Heart left ventricle (tissue), 11 donors: ENCODE measurements around the gene SLC4A9. TPM values are rescaled to one million over a fixed set of nuclear protein-coding genes. Genes with fewer than 3 reads are reported as not detected.

ENCODE experiments used
- polyA plus RNA-seq, 2 donors: library from polyadenylated mRNA; stranded (reverse); fragments of 200-250 nt; gene quantifications; one replicate each; pipeline ENCODE4 v1.2.3, GENCODE V29; 2013
- total RNA-seq, 9 donors: library from RNA; depleted of rRNA in 2 of 9; stranded (reverse); fragments of >200 nt in 2 of 9; fragmentation: NEBNext Ultra II Directional in 3 of 9; extraction: Animal tissue kit (Norgen Biotek cat#: 25700) in 3 of 9; gene quantifications; one replicate each; pipeline versions ENCODE4 v1.1.0 to v1.2.4, GENCODE V29; 2016 to 2023
- donor health status: ischemic (EF 13 %, LVEDD 7.1; RV severe dilation, severe dysfunction).
- donor health status: healthy with polysubstance abuse.
- donor health status: DM: no; HTN: yes; CAD: no.
- donor health status: DM: no; HTN: no; CAD: no.
- donor health status: ischemic (EF 25% LVEDD 5.7; RV mildly dilated, moderate dysfunction).
- donor health status: healthy.
- donor health status: DM: yes; HTN: yes; CAD: no.
- donor health status: PGD.
- donor health status: nonischemic (EF 23%, LVEDD 6.1; RV moderate dilation, normal function).

The SLC4A9 gene
- total and polyA plus RNA-seq, 11 donors: 0.08 to 0.20 (median 0.12) TPM; not detected in 6

Other genes starting within 250 kb of the SLC4A9 start
- gene PURA, start 246.1 kb upstream of the SLC4A9 start, total RNA-seq: 10 to 100 TPM; 18.9 to 30.9 (median 20.3) TPM
- 1 to 10 TPM; 5.6 to 7.4 TPM for gene PURA, start 246.1 kb upstream of the SLC4A9 start, polyA plus RNA-seq
- 10 to 100 TPM in 7 of 9 donors, 1 to 10 TPM in 2; 9.8 to 18.3 (median 10.6) TPM for gene IGIP, start 234.3 kb upstream of the SLC4A9 start, total RNA-seq
- 1 to 10 TPM; 5.8 to 6.9 TPM for gene IGIP, start 234.3 kb upstream of the SLC4A9 start, polyA plus RNA-seq
- 100 to 1,000 TPM in 3 of 9 donors, 10 to 100 TPM in 6; 58.1 to 222 (median 94.5) TPM for gene CYSTM1, start 185.0 kb upstream of the SLC4A9 start, total RNA-seq
- 100 to 1,000 TPM in 1 of 2 donors, 10 to 100 TPM in 1; 82.0 to 238 TPM for gene CYSTM1, start 185.0 kb upstream of the SLC4A9 start, polyA plus RNA-seq
- 100 to 1,000 TPM in 1 of 9 donors, 10 to 100 TPM in 8; 53.8 to 130 (median 72.3) TPM for gene PFDN1, start 57.1 kb upstream of the SLC4A9 start, total RNA-seq
- 100 to 1,000 TPM in 1 of 2 donors, 10 to 100 TPM in 1; 93.8 to 140 TPM for gene PFDN1, start 57.1 kb upstream of the SLC4A9 start, polyA plus RNA-seq
- 10 to 100 TPM; 23.6 to 60.1 (median 34.9) TPM for gene HBEGF, start 13.6 kb upstream of the SLC4A9 start, total RNA-seq
- 10 to 100 TPM; 18.2 to 50.7 TPM for gene HBEGF, start 13.6 kb upstream of the SLC4A9 start, polyA plus RNA-seq
- 10 to 100 TPM; 49.5 to 78.8 (median 63.6) TPM for gene ANKHD1, start 41.6 kb downstream of the SLC4A9 start, total RNA-seq
- 10 to 100 TPM; 41.4 to 48.3 TPM for gene ANKHD1, start 41.6 kb downstream of the SLC4A9 start, polyA plus RNA-seq
- gene EIF4EBP3, start 187.5 kb downstream of the SLC4A9 start, total RNA-seq: 10 to 100 TPM in 6 of 9 donors, 1 to 10 TPM in 3; 4.7 to 34.9 (median 14.6) TPM
- gene EIF4EBP3, start 187.5 kb downstream of the SLC4A9 start, polyA plus RNA-seq: 10 to 100 TPM in 1 of 2 donors, 1 to 10 TPM in 1; 8.5 to 33.3 TPM
- gene SRA1, start 197.3 kb downstream of the SLC4A9 start, total RNA-seq: 10 to 100 TPM; 22.4 to 38.1 (median 28.1) TPM
- gene SRA1, start 197.3 kb downstream of the SLC4A9 start, polyA plus RNA-seq: 10 to 100 TPM; 32.1 to 36.5 TPM
- gene APBB3, start 204.4 kb downstream of the SLC4A9 start, total RNA-seq: 10 to 100 TPM in 5 of 9 donors, 1 to 10 TPM in 4; 3.6 to 23.1 (median 11.4) TPM
- gene APBB3, start 204.4 kb downstream of the SLC4A9 start, polyA plus RNA-seq: 10 to 100 TPM in 1 of 2 donors, 1 to 10 TPM in 1; 4.9 to 14.7 TPM
- 10 to 100 TPM; 55.5 to 92.1 (median 75.9) TPM for gene SLC35A4, start 204.6 kb downstream of the SLC4A9 start, total RNA-seq
- gene SLC35A4, start 204.6 kb downstream of the SLC4A9 start, polyA plus RNA-seq: 100 to 1,000 TPM in 1 of 2 donors, 10 to 100 TPM in 1; 39.2 to 118 TPM